Activated T-helper 9 cell treated with anti-CD3 and anti-CD28 coated beads, Interleukin-2, amount 50 U/mL, for 16 hours (primary cell): ENCODE data around the gene KIF11.
"Not testable (repeated sequence)": the region's sequence is repeated elsewhere in the genome, so short reads cannot be mapped to it uniquely, and the experiment has no call there.

Experiments used
- DNase-seq: peaks from one replicate; pipeline ENCODE4 v3.0.0-alpha.2; 2020; ENCODE audit warnings: low read depth

Gene KIF11

GRCh38 chr10:92590623-92591549, 2.0 kb upstream of the KIF11 start:
- DNase-seq, result no peak

GRCh38 chr10:92591550-92592022, 1.3 kb upstream of the KIF11 start:
- peak; percentile 84 for DNase-seq

GRCh38 chr10:92593619-92594588, 974 bp downstream of the KIF11 start:
- DNase-seq, result no peak

- DNase-seq, result no peak
Observed at GRCh38 chr10:92595505-92595904, 2.6 kb downstream of the KIF11 start.

- DNase-seq, result no peak
Observed at GRCh38 chr10:92598321-92598720, 5.4 kb downstream of the KIF11 start.

- no peak for DNase-seq
Observed at GRCh38 chr10:92604841-92605240, 11.9 kb downstream of the KIF11 start.

GRCh38 chr10:92615515-92615914, 22.6 kb downstream of the KIF11 start:
- no peak for DNase-seq

- DNase-seq, result no peak
Observed at GRCh38 chr10:92619368-92619767, 26.4 kb downstream of the KIF11 start.

GRCh38 chr10:92627845-92628480, 35.0 kb downstream of the KIF11 start:
- DNase-seq, result no peak

- DNase-seq, result no peak
Observed at GRCh38 chr10:92629945-92630344, 37.0 kb downstream of the KIF11 start.

- no peak for DNase-seq
Observed at GRCh38 chr10:92638037-92638436, 45.1 kb downstream of the KIF11 start.

- DNase-seq, result no peak
Observed at GRCh38 chr10:92640107-92640506, 47.2 kb downstream of the KIF11 start.

- no peak for DNase-seq
Observed at GRCh38 chr10:92641492-92641891, 48.6 kb downstream of the KIF11 start.

GRCh38 chr10:92644921-92645320, 52.0 kb downstream of the KIF11 start:
- DNase-seq, result no peak

GRCh38 chr10:92650864-92651263, 57.9 kb downstream of the KIF11 start:
- not testable (repeated sequence) for DNase-seq

- DNase-seq, result no peak
Observed at GRCh38 chr10:92655426-92655825, 62.5 kb downstream of the KIF11 start.

- no peak for DNase-seq
Observed at GRCh38 chr10:92656266-92656961, 63.5 kb downstream of the KIF11 start.

- no peak for DNase-seq
Observed at GRCh38 chr10:92657024-92657423, 64.1 kb downstream of the KIF11 start.

GRCh38 chr10:92662848-92663247, 69.9 kb downstream of the KIF11 start:
- no peak for DNase-seq

GRCh38 chr10:92664322-92664721, 71.4 kb downstream of the KIF11 start:
- DNase-seq, result no peak

- DNase-seq, result no peak
Observed at GRCh38 chr10:92667078-92667477, 74.1 kb downstream of the KIF11 start.
